H1 (cell line): ENCODE results near the gene COASY. TPM values are rescaled to one million over a fixed set of nuclear protein-coding genes. Genes with fewer than 3 reads are reported as not detected.

Source experiments
- CTCF ChIA-PET: fragments of 300-600 bp; sonication (Branson Sonifier 250); formaldehyde crosslinking; loops from one replicate; lab custom pipeline; 2021; ENCODE audit not compliant: partially characterized antibody; lab: Charles Lee
- POLR2A ChIA-PET: fragments of 300-600 bp; sonication (Branson Sonifier 250); formaldehyde crosslinking; loops from one replicate; lab custom pipeline; 2021; ENCODE audit warnings: inconsistent platforms; ENCODE audit not compliant: partially characterized antibody; lab: Charles Lee
- DNase-seq, 2 experiments: peaks; one replicate each; pipeline versions ENCODE4 v3.0.0 to v3.0.0-alpha.2; 2010 to 2022; ENCODE audit warnings: low spot score in 2 of 2, low read depth in 1 of 2, mixed read lengths in 1 of 2
- FAIRE-seq: peaks from 2 replicates; lab custom pipeline; 2011; peaks lifted over from hg19 to GRCh38; lab: Jason Lieb, UNC
- H2AFZ ChIP-seq: 2 replicates; pipeline ENCODE4 v1.8.1; 2012; ENCODE audit warnings: low read length, inconsistent platforms
- H2AK5ac ChIP-seq: 2 replicates; pipeline ENCODE4 v1.6.1; 2013; ENCODE audit warnings: low read depth, low read length
- H2BK120ac ChIP-seq: replicated peaks from 2 replicates; pipeline ENCODE3; 2013; ENCODE audit warnings: low read depth, low read length, inconsistent platforms
- H2BK12ac ChIP-seq: 2 replicates; pipeline ENCODE4 v1.6.1; 2013; ENCODE audit warnings: low read depth, low read length
- H2BK15ac ChIP-seq: 2 replicates; pipeline ENCODE4 v1.6.1; 2013; ENCODE audit warnings: low read length
- H2BK20ac ChIP-seq: 2 replicates; pipeline ENCODE4 v1.6.1; 2013; ENCODE audit warnings: low read length
- H2BK5ac ChIP-seq: 2 replicates; pipeline ENCODE4 v1.6.1; 2013; ENCODE audit warnings: low read depth, low read length
- H3K14ac ChIP-seq: 2 replicates; pipeline ENCODE4 v1.6.1; 2013; ENCODE audit warnings: inconsistent platforms; ENCODE audit not compliant: insufficient read length
- H3K18ac ChIP-seq: 2 replicates; pipeline ENCODE4 v1.6.1; 2013; ENCODE audit warnings: low read length; ENCODE audit errors: extremely low read depth
- H3K23ac ChIP-seq: 2 replicates; pipeline ENCODE4 v1.6.1; 2013; ENCODE audit warnings: inconsistent platforms; ENCODE audit not compliant: insufficient read length
- H3K23me2 ChIP-seq: 2 replicates; pipeline ENCODE4 v1.6.1; 2013; ENCODE audit warnings: low read depth, low read length
- H3K27ac ChIP-seq: 2 replicates; pipeline ENCODE4 v1.6.1; 2011; ENCODE audit warnings: low read depth, low read length, inconsistent platforms
- H3K27me3 ChIP-seq, 4 experiments: replicated peaks in 1 of 4; 1 replicate in 1 of 4; 2 replicates in 3 of 4; pipeline versions ENCODE4 v1.6.1 to v1.8.1; 2011 to 2013; ENCODE audit warnings: low read length in 3 of 4, mild to moderate bottlenecking in 3 of 4, inconsistent platforms in 2 of 4, mixed read lengths in 2 of 4, moderate library complexity in 1 of 4; ENCODE audit not compliant: control insufficient read depth in 3 of 4, insufficient read depth in 3 of 4; ENCODE audit errors: extremely low read depth in 1 of 4
- H3K36me3 ChIP-seq, 4 experiments: 2 replicates each; pipeline versions ENCODE4 v1.6.1 to v1.8.1; 2011 to 2013; ENCODE audit warnings: mild to moderate bottlenecking in 4 of 4, low read length in 3 of 4, moderate library complexity in 2 of 4, control low read depth in 1 of 4, inconsistent platforms in 1 of 4; ENCODE audit not compliant: insufficient read depth in 4 of 4, control insufficient read depth in 2 of 4
- H3K4ac ChIP-seq: replicated peaks from 2 replicates; pipeline ENCODE3; 2013; ENCODE audit warnings: low read length, low read depth, mixed read lengths, inconsistent platforms; ENCODE audit not compliant: insufficient read length
- H3K4me1 ChIP-seq, 4 experiments: replicated peaks in 1 of 4; 1 replicate in 1 of 4; 2 replicates in 3 of 4; pipeline versions ENCODE4 v1.6.1 to v1.8.1; 2011 to 2013; ENCODE audit warnings: low read length in 3 of 4, inconsistent platforms in 2 of 4, mixed read lengths in 1 of 4; ENCODE audit not compliant: insufficient read depth in 4 of 4, control insufficient read depth in 3 of 4
- H3K4me2 ChIP-seq, 2 experiments: 2 replicates each; pipeline versions ENCODE4 v1.6.1 to v1.8.1; 2011 to 2013; ENCODE audit warnings: low read depth in 2 of 2, low read length in 2 of 2, control low read depth in 1 of 2, inconsistent platforms in 1 of 2, mild to moderate bottlenecking in 1 of 2; ENCODE audit not compliant: insufficient read depth in 1 of 2
- H3K4me3 ChIP-seq, 4 experiments: fragments of 200-600, 300-600 bp in 1 of 4; sonication (generic), shearing (Covaris generic), sonication (Bioruptor Twin) in 1 of 4; 2 replicates each; pipeline versions ENCODE4 v1.5.1 to v1.8.1; 2011 to 2016; ENCODE audit warnings: low read length in 4 of 4, low read depth in 3 of 4, control low read depth in 2 of 4, inconsistent platforms in 2 of 4, mild to moderate bottlenecking in 2 of 4, mixed read lengths in 1 of 4, moderate library complexity in 1 of 4; ENCODE audit not compliant: insufficient read depth in 2 of 4; ENCODE audit errors: extremely low read depth in 1 of 4
- H3K56ac ChIP-seq: replicated peaks from 2 replicates; pipeline ENCODE3; 2013; ENCODE audit warnings: low read depth, mild to moderate bottlenecking, mixed read lengths, low read length, inconsistent platforms; ENCODE audit not compliant: insufficient read length
- H3K79me1 ChIP-seq: 2 replicates; pipeline ENCODE4 v1.6.1; 2013; ENCODE audit warnings: low read depth, low read length, control low read depth
- H3K79me2 ChIP-seq, 2 experiments: 2 replicates each; pipeline versions ENCODE4 v1.6.1 to v1.8.1; 2012 to 2013; ENCODE audit warnings: low read length in 2 of 2, mild to moderate bottlenecking in 2 of 2, inconsistent platforms in 1 of 2; ENCODE audit not compliant: insufficient read depth in 2 of 2, control insufficient read depth in 1 of 2
- H3K9ac ChIP-seq, 4 experiments: replicated peaks in 1 of 4; 1 replicate in 1 of 4; 2 replicates in 3 of 4; pipeline versions ENCODE4 v1.6.1 to v1.8.1; 2011 to 2013; ENCODE audit warnings: low read depth in 3 of 4, low read length in 3 of 4, control low read depth in 2 of 4, mild to moderate bottlenecking in 2 of 4, moderate library complexity in 2 of 4, inconsistent platforms in 1 of 4; ENCODE audit errors: extremely low read depth in 1 of 4
- H3K9me3 ChIP-seq, 2 experiments: 2 replicates each; pipeline versions ENCODE4 v1.6.1 to v1.8.1; 2012 to 2013; ENCODE audit warnings: mild to moderate bottlenecking in 2 of 2, moderate library complexity in 2 of 2, control low read depth in 1 of 2, inconsistent platforms in 1 of 2, low read depth in 1 of 2, low read length in 1 of 2, mixed read lengths in 1 of 2; ENCODE audit not compliant: insufficient read depth in 2 of 2
- H4K20me1 ChIP-seq, 2 experiments: replicated peaks in 1 of 2; 2 replicates each; pipeline versions ENCODE3 to v1.8.1; 2011 to 2013; ENCODE audit warnings: inconsistent platforms in 2 of 2, low read length in 2 of 2, mild to moderate bottlenecking in 1 of 2; ENCODE audit not compliant: insufficient read depth in 2 of 2, control insufficient read depth in 1 of 2
- H4K5ac ChIP-seq: 2 replicates; pipeline ENCODE4 v1.6.1; 2013; ENCODE audit warnings: low read length, low read depth, mixed read lengths, inconsistent platforms; ENCODE audit not compliant: insufficient read length
- H4K8ac ChIP-seq: 2 replicates; pipeline ENCODE4 v1.8.0; 2013; ENCODE audit warnings: mild to moderate bottlenecking, moderate library complexity, low read length, inconsistent platforms; ENCODE audit not compliant: insufficient read depth; ENCODE audit errors: extremely low read depth
- H4K91ac ChIP-seq: replicated peaks from 2 replicates; pipeline ENCODE3; 2013; ENCODE audit warnings: low read length, mixed read lengths, inconsistent platforms; ENCODE audit not compliant: insufficient read length
- TCF12 ChIP-seq: IDR thresholded peaks from 2 replicates; pipeline ENCODE4 v1.6.1; 2011; ENCODE audit warnings: low read depth, mild to moderate bottlenecking, low read length
- WGBS, 2 experiments: shearing (Covaris generic) in 1 of 2; methylation state at CpG; one replicate each; pipeline versions ENCODE4 v1.1.6 to v1.1.7; 2013 to 2015; ENCODE audit warnings: low lambda C conversion rate in 2 of 2, mixed read lengths in 2 of 2, inconsistent platforms in 1 of 2, low coverage in 1 of 2, missing lambda C conversion rate in 1 of 2; ENCODE audit not compliant: insufficient replicate concordance in 2 of 2, insufficient coverage in 1 of 2, insufficient read length in 1 of 2; ENCODE audit errors: extremely low coverage in 1 of 2, missing lambda C conversion rate in 1 of 2; 5-methylcytosine and 5-hydroxymethylcytosine counted together
- polyA plus RNA-seq, 7 experiments: library from polyadenylated mRNA; depleted of rRNA in 3 of 7; stranded (reverse) in 5 of 7; unstranded in 2 of 7; fragments of >200 nt in 5 of 7; fragments of 200-250 nt in 2 of 7; gene quantifications; 1 replicate in 5 of 7; 2 replicates in 1 of 7; 4 replicates in 1 of 7; pipeline versions ENCODE4 v1.2.1 to v1.2.3, GENCODE V29; 2011 to 2013; ENCODE audit warnings: missing spikeins in 2 of 7, mixed read lengths in 2 of 7
- total RNA-seq: library from RNA; stranded (reverse); fragmentation: NEBNext Ultra II Directional; extraction: Animal tissue kit (Norgen Biotek cat#: 25700); gene quantifications from 2 replicates; pipeline ENCODE4 v1.2.1, GENCODE V29; 2021

Gene COASY
- total and polyA plus RNA-seq, 2 of the 8 experiments (the other 6 are each of a cell fraction or from before 2014, with no cell fraction given) = 64.5 to 100 TPM

DNA sequence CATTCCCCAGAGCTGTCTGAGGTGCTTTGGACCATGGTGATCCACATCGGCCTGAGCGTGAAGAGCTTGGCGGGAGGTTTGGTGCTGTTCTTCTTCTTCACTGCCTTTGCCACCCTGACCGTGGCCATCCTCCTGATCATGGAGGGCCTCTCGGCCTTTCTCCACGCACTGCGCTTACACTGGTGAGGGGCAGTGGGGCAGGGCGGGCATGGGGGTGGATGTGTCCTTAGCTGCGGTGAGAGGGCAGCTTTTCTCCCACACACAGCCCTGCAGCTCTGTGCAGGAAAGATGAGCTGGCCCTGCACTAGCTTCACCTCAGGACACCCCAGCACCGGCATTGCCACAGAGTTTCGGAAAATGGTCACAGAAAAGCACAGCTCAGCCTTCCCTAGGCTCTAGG lies 47.7 kb upstream of the COASY start:
- H3K27me3 ChIP-seq = no peaks in the 10 kb centered on the region; a peak in 4 of 7 replicates
- FAIRE-seq = no peak
- no peak overlapping the region for H3K9ac ChIP-seq
- no peaks in the 10 kb centered on the region for H3K23me2 ChIP-seq
- H3K9me3 ChIP-seq = no peaks in the 10 kb centered on the region
- H3K4me1 ChIP-seq = peaks cover 3 to 6% (median 4%) of the 10 kb centered on the region in 4 experiments; a peak in 6 of 7 replicates
- no peak overlapping the region for H3K4me2 ChIP-seq
- H2BK120ac ChIP-seq = no peak overlapping the region
- H3K4ac ChIP-seq = no peak overlapping the region
- H2BK12ac ChIP-seq = no peak overlapping the region
- no peak overlapping the region; the same call in 1 of the 2 replicates for H3K27ac ChIP-seq
- no peak overlapping the region for H2AFZ ChIP-seq
- no peak overlapping the region for H3K18ac ChIP-seq
- no peak overlapping the region for H3K56ac ChIP-seq
- H2BK5ac ChIP-seq = no peak overlapping the region; the same call in 1 of the 2 replicates
- H3K79me2 ChIP-seq = no peaks in the 10 kb centered on the region
- no peak overlapping the region for H2AK5ac ChIP-seq
- H2BK15ac ChIP-seq = no peak overlapping the region
- H3K4me3 ChIP-seq = no peak overlapping the region
- no peak overlapping the region for H4K8ac ChIP-seq
- DNase-seq = no peak
- CTCF ChIA-PET = interaction anchor here (0.6 to 2.5 kb wide), 15 partner anchors 8 to 202 kb away, joined by 3 to 10 read pairs (median 5); no protein-coding TSS in a partner anchor
- peaks cover 2 to 3% of the 10 kb centered on the region in 2 experiments for H4K20me1 ChIP-seq
- H3K36me3 ChIP-seq = peaks cover 0 to 8% (median 2%) of the 10 kb centered on the region in 4 experiments; a peak in 2 of 8 replicates
- no peak overlapping the region for H3K14ac ChIP-seq
- WGBS, 2 experiments = 90% methylated on average over 10 of the region's 11 CpGs; no CpG with 5 or more reads in 1 of the 2 experiments
- H4K5ac ChIP-seq = no peak overlapping the region
- no peak overlapping the region for H4K91ac ChIP-seq
- POLR2A ChIA-PET = interaction anchor here (0.9 to 1.6 kb wide), 5 partner anchors 8 to 203 kb away, joined by 3 to 7 read pairs (median 5); no protein-coding TSS in a partner anchor
- H3K79me1 ChIP-seq = no peaks in the 10 kb centered on the region
- H3K23ac ChIP-seq = no peak overlapping the region
- no peak overlapping the region for H2BK20ac ChIP-seq
- no peak for TF ChIP-seq TCF12
